ENCODE results near the gene GPS2. TPM values are rescaled to one million over a fixed set of nuclear protein-coding genes. Genes with fewer than 3 reads are reported as not detected.
A peak's percentile ranks its signal among the peaks of the same experiment; 100 is the strongest.

Gene GPS2
- total RNA-seq, 4 donors from 2014 or later, result 40.9 to 80.7 (median 70.5) TPM

- Histone ChIP-seq H3K9me3 (no peaks in the 10 kb centered on the region), H3K4me1 (peaks cover 22 to 43% (median 28%) of the 10 kb centered on the region in 3 donors), H3K36me3 (peaks cover 38 to 79% (median 55%) of the 10 kb centered on the region in 3 donors), H3K27me3 (no peaks in the 10 kb centered on the region), H3K27ac (no peak overlapping the region), H3K4me3 (no peak overlapping the region)
- DNase-seq, result no peak
- intact Hi-C loops (cut with DNase I), result no loop called here
- 82 to 91% methylated on average over 11 to 13 of the region's 16 CpGs for WGBS, 2 donors
- TF ChIP-seq, protein P1, sequence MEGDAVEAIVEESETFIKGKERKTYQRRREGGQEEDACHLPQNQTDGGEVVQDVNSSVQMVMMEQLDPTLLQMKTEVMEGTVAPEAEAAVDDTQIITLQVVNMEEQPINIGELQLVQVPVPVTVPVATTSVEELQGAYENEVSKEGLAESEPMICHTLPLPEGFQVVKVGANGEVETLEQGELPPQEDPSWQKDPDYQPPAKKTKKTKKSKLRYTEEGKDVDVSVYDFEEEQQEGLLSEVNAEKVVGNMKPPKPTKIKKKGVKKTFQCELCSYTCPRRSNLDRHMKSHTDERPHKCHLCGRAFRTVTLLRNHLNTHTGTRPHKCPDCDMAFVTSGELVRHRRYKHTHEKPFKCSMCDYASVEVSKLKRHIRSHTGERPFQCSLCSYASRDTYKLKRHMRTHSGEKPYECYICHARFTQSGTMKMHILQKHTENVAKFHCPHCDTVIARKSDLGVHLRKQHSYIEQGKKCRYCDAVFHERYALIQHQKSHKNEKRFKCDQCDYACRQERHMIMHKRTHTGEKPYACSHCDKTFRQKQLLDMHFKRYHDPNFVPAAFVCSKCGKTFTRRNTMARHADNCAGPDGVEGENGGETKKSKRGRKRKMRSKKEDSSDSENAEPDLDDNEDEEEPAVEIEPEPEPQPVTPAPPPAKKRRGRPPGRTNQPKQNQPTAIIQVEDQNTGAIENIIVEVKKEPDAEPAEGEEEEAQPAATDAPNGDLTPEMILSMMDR (IDR thresholded peaks at IDR 0.05), result no peak
- no peak for TF ChIP-seq POLR2A (IDR thresholded peaks at IDR 0.05)
Measured at GRCh38 chr17:7317161-7317803, 2.1 kb upstream of the GPS2 start.

GRCh38 chr17:7315570-7316235 is 543 bp upstream of the GPS2 start:
- peaks cover 22 to 58% (median 31%) of the 10 kb centered on the region in 3 donors for H3K4me1 ChIP-seq
- H3K27ac ChIP-seq, result peak overlapping the region; percentile 92 to 99 (median 96)
- WGBS, 2 donors, result 33 to 54% methylated on average over 7 to 9 of the region's 30 CpGs
- peak overlapping the region; percentile 85 to 94 (median 90) for H3K4me3 ChIP-seq
- no peak for DNase-seq
- no peaks in the 10 kb centered on the region for H3K9me3 ChIP-seq
- no peak for TF ChIP-seq POLR2A (IDR thresholded peaks at IDR 0.05)
- H3K27me3 ChIP-seq, result no peaks in the 10 kb centered on the region
- intact Hi-C loops (cut with DNase I), result no loop called here
- H3K36me3 ChIP-seq, result peaks cover 34 to 79% (median 53%) of the 10 kb centered on the region in 3 donors

- peaks cover 39 to 78% (median 59%) of the 10 kb centered on the region in 3 donors for H3K36me3 ChIP-seq
- H3K4me3 ChIP-seq, result peak overlapping the region; percentile 85 to 94 (median 90)
- WGBS, 2 donors, result 39 to 40% methylated on average over 9 of the region's 9 CpGs
- no peak for TF ChIP-seq POLR2A (IDR thresholded peaks at IDR 0.05)
- TF ChIP-seq, protein P1 (IDR thresholded peaks at IDR 0.05), result no peak
- H3K9me3 ChIP-seq, result no peaks in the 10 kb centered on the region
- no peak for DNase-seq
- intact Hi-C loops (cut with DNase I), result no loop called here
- no peaks in the 10 kb centered on the region for H3K27me3 ChIP-seq
- peak overlapping the region; percentile 92 to 99 (median 96) for H3K27ac ChIP-seq
- peaks cover 33 to 74% (median 46%) of the 10 kb centered on the region in 3 donors for H3K4me1 ChIP-seq
Measured at GRCh38 chr17:7313890-7314718, 1.1 kb downstream of the GPS2 start.

GRCh38 chr17:7313088-7313889 is 1.9 kb downstream of the GPS2 start:
- no peaks in the 10 kb centered on the region for H3K9me3 ChIP-seq
- intact Hi-C loops (cut with DNase I), result no loop called here
- H3K27me3 ChIP-seq, result no peaks in the 10 kb centered on the region
- H3K4me3 ChIP-seq, result no peak overlapping the region
- TF ChIP-seq POLR2A (IDR thresholded peaks at IDR 0.05), result no peak
- TF ChIP-seq, protein P1 (IDR thresholded peaks at IDR 0.05), result peak in 3 of 6 experiments; percentile 14 to 49 (median 30)
- H3K36me3 ChIP-seq, result peaks cover 39 to 70% (median 53%) of the 10 kb centered on the region in 3 donors
- 66 to 87% methylated on average over 3 to 4 of the region's 7 CpGs for WGBS, 2 donors
- peak overlapping the region in 3 of 4 donors; percentile 0 to 99 (median 21) for H3K27ac ChIP-seq
- DNase-seq, result no peak
- peaks cover 37 to 78% (median 49%) of the 10 kb centered on the region in 3 donors for H3K4me1 ChIP-seq
